Activated CD8-positive, alpha-beta T cell treated with anti-CD3 and anti-CD28 coated beads, Interleukin-2, amount 10 ng/mL, durations not matched to agents 7 days and 5 days (primary cell): Measurements from ENCODE around the gene C1QTNF8. TPM values are rescaled to one million over a fixed set of nuclear protein-coding genes. Genes with fewer than 3 reads are reported as not detected.
"Not testable (repeated sequence)": the region's sequence is repeated elsewhere in the genome, so short reads cannot be mapped to it uniquely, and the experiment has no call there.

Experiments used
- ATAC-seq: fragments of 150-1000 bp; cut with Tn5 transposase; one replicate; pipeline ENCODE4 v1.10.0; 2021; ENCODE audit warnings: moderate library complexity
- CTCF ChIA-PET: fragments of 350-600 bp; sonication (Branson Sonifier 250); formaldehyde crosslinking; loops from one replicate; lab custom pipeline; 2021; ENCODE audit warnings: antibody characterized with exemption; lab: Charles Lee
- POLR2A ChIA-PET: fragments of 350-600 bp; sonication (Branson Sonifier 250); formaldehyde crosslinking; loops from one replicate; lab custom pipeline; 2021; ENCODE audit warnings: antibody characterized with exemption; lab: Charles Lee
- DNase-seq: peaks from one replicate; pipeline ENCODE4 v3.0.0-alpha.2; 2020
- H3K27ac Mint-ChIP-seq: one replicate; pipeline ENCODE4 v1.8.0; 2021; ENCODE audit warnings: mild to moderate bottlenecking, mixed read lengths
- H3K27me3 Mint-ChIP-seq: one replicate; pipeline ENCODE4 v1.8.0; 2021; ENCODE audit warnings: low read depth, mixed read lengths
- H3K36me3 Mint-ChIP-seq: one replicate; pipeline ENCODE4 v1.8.0; 2021; ENCODE audit warnings: low read depth, mixed read lengths
- H3K4me1 Mint-ChIP-seq: one replicate; pipeline ENCODE4 v1.8.0; 2021; ENCODE audit warnings: low read depth, mixed read lengths
- H3K4me3 Mint-ChIP-seq: one replicate; pipeline ENCODE4 v1.8.0; 2021; ENCODE audit warnings: mild to moderate bottlenecking, mixed read lengths
- H3K9me3 Mint-ChIP-seq: one replicate; pipeline ENCODE4 v1.8.0; 2022; ENCODE audit warnings: mixed read lengths; ENCODE audit not compliant: insufficient read depth
- total RNA-seq, 2 experiments: library from RNA; stranded (reverse); gene quantifications; one replicate each; pipeline ENCODE4 v1.2.3, GENCODE V29; 2021

The C1QTNF8 gene
- total RNA-seq, 2 experiments from 2014 or later = not detected

GRCh38 chr16:1095450-1096168, 435 bp downstream of the C1QTNF8 start:
- no peak overlapping the region for H3K4me3 Mint-ChIP-seq
- no peaks in the 10 kb centered on the region for H3K9me3 Mint-ChIP-seq
- peaks cover 6% of the 10 kb centered on the region for H3K36me3 Mint-ChIP-seq
- no peaks in the 10 kb centered on the region for H3K4me1 Mint-ChIP-seq
- ATAC-seq (no peak), DNase-seq (no peak)
- POLR2A ChIA-PET = no interaction called here
- no peak overlapping the region for H3K27ac Mint-ChIP-seq
- H3K27me3 Mint-ChIP-seq = no peaks in the 10 kb centered on the region
- CTCF ChIA-PET = no interaction called here

- Mint-ChIP-seq H3K4me3 (no peak overlapping the region), H3K4me1 (no peaks in the 10 kb centered on the region), H3K27ac (no peak overlapping the region), H3K36me3 (peaks cover 6% of the 10 kb centered on the region), H3K9me3 (no peaks in the 10 kb centered on the region), H3K27me3 (no peaks in the 10 kb centered on the region)
- ChIA-PET POLR2A (no interaction called here), CTCF (no interaction called here)
- no peak for ATAC-seq
- no peak for DNase-seq
Measured at GRCh38 chr16:1094601-1095449, 1.2 kb downstream of the C1QTNF8 start.

GRCh38 chr16:1094124-1094479, 1.9 kb downstream of the C1QTNF8 start:
- H3K36me3 Mint-ChIP-seq = peaks cover 6% of the 10 kb centered on the region
- no peaks in the 10 kb centered on the region for H3K4me1 Mint-ChIP-seq
- DNase-seq = no peak
- H3K4me3 Mint-ChIP-seq = no peak overlapping the region
- POLR2A ChIA-PET = no interaction called here
- CTCF ChIA-PET = no interaction called here
- no peak overlapping the region for H3K27ac Mint-ChIP-seq
- ATAC-seq = no peak
- H3K27me3 Mint-ChIP-seq = no peaks in the 10 kb centered on the region
- H3K9me3 Mint-ChIP-seq = no peaks in the 10 kb centered on the region

GRCh38 chr16:1093284-1094123, 2.5 kb downstream of the C1QTNF8 start:
- no peak overlapping the region for H3K27ac Mint-ChIP-seq
- no peak overlapping the region for H3K4me3 Mint-ChIP-seq
- H3K4me1 Mint-ChIP-seq = no peaks in the 10 kb centered on the region
- DNase-seq (peak; percentile 40), ATAC-seq (peak; percentile 65)
- POLR2A ChIA-PET = no interaction called here
- peaks cover 6% of the 10 kb centered on the region for H3K36me3 Mint-ChIP-seq
- no peaks in the 10 kb centered on the region for H3K9me3 Mint-ChIP-seq
- CTCF ChIA-PET = no interaction called here
- H3K27me3 Mint-ChIP-seq = no peaks in the 10 kb centered on the region

- H3K27ac Mint-ChIP-seq, H3K27me3 Mint-ChIP-seq, POLR2A ChIA-PET, H3K36me3 Mint-ChIP-seq, ATAC-seq, H3K4me1 Mint-ChIP-seq, CTCF ChIA-PET, H3K9me3 Mint-ChIP-seq, H3K4me3 Mint-ChIP-seq, DNase-seq: not testable (repeated sequence)
Measured at GRCh38 chr16:1092685-1093283, 3.3 kb downstream of the C1QTNF8 start.

- no peak for ATAC-seq
- Mint-ChIP-seq H3K27me3 (no peaks in the 10 kb centered on the region), H3K9me3 (no peaks in the 10 kb centered on the region), H3K36me3 (peaks cover 6% of the 10 kb centered on the region), H3K4me3 (no peak overlapping the region), H3K4me1 (no peaks in the 10 kb centered on the region), H3K27ac (no peak overlapping the region)
- DNase-seq = no peak
- ChIA-PET POLR2A (no interaction called here), CTCF (no interaction called here)
Measured at GRCh38 chr16:1091992-1092552, 4.0 kb downstream of the C1QTNF8 start.

GRCh38 chr16:1090620-1091587, 5.1 kb downstream of the C1QTNF8 start:
- Mint-ChIP-seq H3K9me3 (no peaks in the 10 kb centered on the region), H3K4me1 (no peaks in the 10 kb centered on the region), H3K4me3 (no peak overlapping the region), H3K27me3 (no peaks in the 10 kb centered on the region), H3K36me3 (peaks cover 6% of the 10 kb centered on the region), H3K27ac (no peak overlapping the region)
- DNase-seq (no peak), ATAC-seq (no peak)
- CTCF ChIA-PET = no interaction called here
- POLR2A ChIA-PET = no interaction called here

GRCh38 chr16:1089822-1090619, 6.0 kb downstream of the C1QTNF8 start:
- DNase-seq = no peak
- Mint-ChIP-seq H3K36me3 (peaks cover 6% of the 10 kb centered on the region), H3K9me3 (peaks cover 3% of the 10 kb centered on the region), H3K4me1 (no peaks in the 10 kb centered on the region), H3K4me3 (no peak overlapping the region), H3K27me3 (no peaks in the 10 kb centered on the region), H3K27ac (no peak overlapping the region)
- ChIA-PET POLR2A (no interaction called here), CTCF (no interaction called here)
- no peak for ATAC-seq

GRCh38 chr16:1089439-1089821, 6.6 kb downstream of the C1QTNF8 start:
- H3K9me3 Mint-ChIP-seq = peaks cover 3% of the 10 kb centered on the region
- ATAC-seq (no peak), DNase-seq (no peak)
- POLR2A ChIA-PET = no interaction called here
- peaks cover 6% of the 10 kb centered on the region for H3K36me3 Mint-ChIP-seq
- no peak overlapping the region for H3K27ac Mint-ChIP-seq
- H3K4me3 Mint-ChIP-seq = no peak overlapping the region
- CTCF ChIA-PET = no interaction called here
- no peaks in the 10 kb centered on the region for H3K27me3 Mint-ChIP-seq
- H3K4me1 Mint-ChIP-seq = no peaks in the 10 kb centered on the region
